Subcutaneous abdominal adipose tissue (tissue), 5 donors: ENCODE results near the gene ZFHX3.

Source experiments
- H3K27ac ChIP-seq: one replicate; pipeline ENCODE4 v1.7.0; 2013; ENCODE audit warnings: low read depth, mild to moderate bottlenecking, inconsistent platforms, low read length, moderate library complexity
- H3K27me3 ChIP-seq, 5 donors: one replicate each; pipeline ENCODE4 v1.7.0; 2013; ENCODE audit warnings: low read length in 5 of 5, inconsistent platforms in 1 of 5; ENCODE audit not compliant: control insufficient read depth in 5 of 5, insufficient read depth in 4 of 5
- H3K36me3 ChIP-seq, 5 donors: one replicate each; pipeline ENCODE4 v1.7.0; 2013; ENCODE audit warnings: low read length in 5 of 5; ENCODE audit not compliant: control insufficient read depth in 5 of 5, insufficient read depth in 5 of 5
- H3K4me1 ChIP-seq, 5 donors: one replicate each; pipeline ENCODE4 v1.7.0; 2013; ENCODE audit warnings: low read length in 5 of 5, mild to moderate bottlenecking in 3 of 5, moderate library complexity in 1 of 5; ENCODE audit not compliant: control insufficient read depth in 5 of 5, insufficient read depth in 5 of 5
- H3K4me3 ChIP-seq, 5 donors: one replicate each; pipeline ENCODE4 v1.7.0; 2013; ENCODE audit warnings: low read length in 5 of 5, low read depth in 1 of 5
- H3K9ac ChIP-seq, 5 donors: one replicate each; pipeline ENCODE4 v1.7.0; 2013; ENCODE audit warnings: low read length in 5 of 5, mild to moderate bottlenecking in 4 of 5, moderate library complexity in 3 of 5
- H3K9me3 ChIP-seq, 5 donors: one replicate each; pipeline ENCODE4 v1.7.0; 2013; ENCODE audit warnings: low read length in 5 of 5; ENCODE audit not compliant: control insufficient read depth in 5 of 5
- donor health status: healthy.
- donor health status: healthy.
- donor health status: healthy.
- donor health status: healthy.
- donor health status: healthy.

ZFHX3 gene

DNA sequence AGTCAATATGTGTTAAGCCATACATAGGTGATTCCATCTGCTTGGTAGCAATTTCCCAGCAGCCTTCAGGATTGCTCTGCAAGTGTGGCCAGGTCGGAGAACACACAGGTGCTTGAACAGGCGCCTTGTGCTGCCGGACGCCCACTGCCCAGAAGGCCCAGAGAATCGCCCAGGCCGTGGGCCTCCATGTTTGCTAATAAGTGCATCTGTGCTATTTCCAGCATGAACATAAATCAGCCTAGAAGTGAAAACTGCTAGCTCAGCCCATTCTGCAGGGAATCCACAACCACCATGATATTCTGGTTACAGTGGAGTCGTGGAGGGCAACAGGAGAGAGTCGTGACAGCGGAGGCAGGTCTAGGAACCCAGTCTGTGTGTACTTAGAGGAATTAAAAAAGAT is 78.1 kb downstream of the ZFHX3 start:
- H3K27ac ChIP-seq: no peak overlapping the region

DNA sequence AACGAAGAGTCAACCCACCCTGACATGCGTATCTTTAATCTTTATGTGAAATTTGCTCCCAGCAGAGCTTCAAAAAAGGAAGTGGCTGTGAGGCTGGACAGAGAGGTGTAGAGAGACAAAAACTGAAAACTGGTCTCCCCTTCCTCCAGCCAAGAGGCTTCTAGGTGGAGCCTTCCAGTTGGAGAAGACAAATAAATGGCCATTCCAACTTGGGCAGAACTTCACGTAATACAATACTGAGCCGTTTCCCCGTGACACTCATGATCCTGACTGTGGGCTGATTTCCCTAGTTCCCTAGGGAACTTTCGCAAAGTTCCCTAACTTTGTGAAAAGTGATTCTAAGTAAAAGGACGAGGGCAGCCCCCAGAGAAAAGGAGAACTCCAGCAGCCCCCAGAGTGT is 78.8 kb downstream of the ZFHX3 start:
- Histone ChIP-seq H3K36me3 (no peaks in the 10 kb centered on the region), H3K9me3 (no peaks in the 10 kb centered on the region), H3K9ac (no peak overlapping the region), H3K4me3 (no peak overlapping the region), H3K27me3 (peaks cover 0 to 1% (median 0%) of the 10 kb centered on the region in 5 donors), H3K4me1 (peaks cover 0 to 21% (median 13%) of the 10 kb centered on the region in 5 donors), H3K27ac (no peak overlapping the region)

More for the DNA sequence above, 78.1 kb downstream of the ZFHX3 start:
- Histone ChIP-seq H3K36me3 (no peaks in the 10 kb centered on the region), H3K27me3 (peaks cover 0 to 2% (median 0%) of the 10 kb centered on the region in 5 donors), H3K4me1 (peaks cover 0 to 21% (median 13%) of the 10 kb centered on the region in 5 donors), H3K9ac (no peak overlapping the region), H3K9me3 (no peaks in the 10 kb centered on the region), H3K4me3 (no peak overlapping the region)

DNA sequence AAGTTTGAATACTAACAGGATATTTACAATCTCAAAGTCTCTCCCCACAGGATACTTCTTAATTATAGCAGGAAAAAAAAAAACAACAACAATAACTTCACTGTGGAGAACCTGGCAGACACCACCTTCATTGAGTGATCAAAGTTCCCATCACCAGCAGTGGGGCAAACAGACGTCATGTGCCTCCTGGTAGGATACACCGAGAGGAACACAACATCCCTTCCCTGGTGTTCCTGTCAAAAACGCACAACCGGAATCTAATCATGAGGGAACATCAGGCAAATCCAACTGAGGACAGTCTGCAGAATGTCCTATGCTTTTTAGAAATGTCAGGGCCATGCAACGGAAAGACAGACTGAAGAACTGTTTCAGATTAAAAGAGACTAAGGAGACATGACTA is 80.0 kb downstream of the ZFHX3 start:
- Histone ChIP-seq H3K36me3 (no peaks in the 10 kb centered on the region), H3K4me3 (no peak overlapping the region), H3K4me1 (peaks cover 0 to 31% (median 13%) of the 10 kb centered on the region in 5 donors), H3K27ac (no peak overlapping the region), H3K27me3 (no peaks in the 10 kb centered on the region), H3K9ac (no peak overlapping the region), H3K9me3 (no peaks in the 10 kb centered on the region)

DNA sequence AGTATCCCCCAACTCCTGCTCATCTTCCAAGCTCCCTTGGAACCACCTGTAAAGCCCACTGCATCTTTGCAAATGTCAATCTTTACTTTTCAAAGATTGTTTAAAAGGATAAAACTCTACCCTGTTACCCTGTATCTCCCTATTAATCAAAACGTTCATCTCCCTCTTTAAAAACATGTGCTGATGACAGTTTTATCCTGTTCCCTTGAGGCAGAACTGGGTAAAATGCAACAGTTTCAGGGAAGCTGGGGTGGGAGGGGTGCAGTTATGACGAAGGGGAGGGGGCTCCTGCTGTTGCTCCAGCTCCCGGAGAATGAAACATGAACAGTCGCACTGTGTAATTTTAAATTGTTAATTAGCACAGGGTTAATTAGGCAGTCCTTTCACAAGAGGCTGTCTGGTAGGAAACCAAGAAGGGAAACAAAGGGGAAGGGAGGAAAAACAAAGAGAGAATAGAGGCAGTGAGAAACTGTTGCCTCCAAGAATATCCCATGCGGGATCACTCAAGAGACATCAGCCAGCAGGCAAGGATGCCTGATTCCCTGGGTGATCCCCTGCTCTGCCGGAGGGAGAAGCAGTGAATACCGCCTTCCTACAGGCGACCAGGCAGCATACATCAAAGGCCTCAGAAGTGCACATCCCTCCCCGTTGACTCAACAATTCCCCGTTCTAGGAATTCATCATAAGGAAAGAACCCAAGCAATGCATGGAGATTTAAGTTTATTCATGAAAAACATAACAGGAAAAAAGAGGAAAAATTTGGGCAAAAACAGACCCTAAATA is 84.2 kb downstream of the ZFHX3 start:
- peaks cover 0 to 22% (median 4%) of the 10 kb centered on the region in 5 donors for H3K4me1 ChIP-seq
- H3K4me3 ChIP-seq: no peak overlapping the region
- no peaks in the 10 kb centered on the region for H3K27me3 ChIP-seq
- no peak overlapping the region for H3K9ac ChIP-seq
- H3K9me3 ChIP-seq: no peaks in the 10 kb centered on the region
- H3K27ac ChIP-seq: no peak overlapping the region
- H3K36me3 ChIP-seq: peaks cover 0 to 15% (median 9%) of the 10 kb centered on the region in 5 donors

DNA sequence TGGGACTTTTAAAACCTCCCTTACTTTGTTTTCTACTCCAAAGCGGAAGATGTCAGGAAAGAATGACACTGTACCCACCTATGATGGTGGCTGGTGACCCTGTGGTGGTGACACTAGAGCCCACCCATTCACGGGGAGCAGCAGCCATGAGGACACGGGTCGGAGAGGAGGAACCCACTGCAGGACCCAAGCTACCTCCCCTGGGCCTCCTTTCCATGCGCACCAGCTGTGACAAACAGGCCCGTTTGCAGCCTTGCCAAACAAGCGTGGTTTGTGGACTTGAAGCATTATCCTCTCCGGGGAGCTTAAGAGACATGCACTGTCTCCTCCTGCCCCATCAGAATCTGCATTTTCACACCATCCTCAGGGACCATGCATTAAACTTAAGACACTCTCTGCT is 85.6 kb downstream of the ZFHX3 start:
- H3K9me3 ChIP-seq: no peaks in the 10 kb centered on the region
- no peak overlapping the region for H3K9ac ChIP-seq
- peaks cover 0 to 14% (median 4%) of the 10 kb centered on the region in 5 donors for H3K4me1 ChIP-seq
- H3K27me3 ChIP-seq: no peaks in the 10 kb centered on the region
- no peak overlapping the region for H3K27ac ChIP-seq
- peaks cover 0 to 28% (median 21%) of the 10 kb centered on the region in 5 donors for H3K36me3 ChIP-seq
- H3K4me3 ChIP-seq: no peak overlapping the region

DNA sequence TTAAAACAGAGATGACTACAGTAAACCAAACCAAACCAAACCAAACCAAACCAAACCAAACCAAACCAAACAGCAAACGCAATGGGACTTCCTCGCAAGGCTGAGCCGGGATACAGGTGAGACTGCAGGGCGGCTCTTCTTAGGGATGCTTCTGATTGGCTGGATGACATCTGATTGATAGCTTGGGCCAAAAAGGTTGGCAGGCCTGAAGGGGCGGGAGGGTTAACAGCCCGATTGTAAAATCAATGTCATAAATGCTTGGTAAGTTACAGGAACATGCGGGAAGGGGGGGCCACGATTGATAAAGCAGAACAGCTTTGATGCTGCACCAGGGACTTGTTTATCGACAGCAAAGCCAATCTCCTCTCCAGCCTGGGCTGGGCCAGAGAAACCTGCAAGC is 86.1 kb downstream of the ZFHX3 start:
- no peaks in the 10 kb centered on the region for H3K27me3 ChIP-seq
- no peak overlapping the region for H3K27ac ChIP-seq
- no peak overlapping the region for H3K4me3 ChIP-seq

DNA sequence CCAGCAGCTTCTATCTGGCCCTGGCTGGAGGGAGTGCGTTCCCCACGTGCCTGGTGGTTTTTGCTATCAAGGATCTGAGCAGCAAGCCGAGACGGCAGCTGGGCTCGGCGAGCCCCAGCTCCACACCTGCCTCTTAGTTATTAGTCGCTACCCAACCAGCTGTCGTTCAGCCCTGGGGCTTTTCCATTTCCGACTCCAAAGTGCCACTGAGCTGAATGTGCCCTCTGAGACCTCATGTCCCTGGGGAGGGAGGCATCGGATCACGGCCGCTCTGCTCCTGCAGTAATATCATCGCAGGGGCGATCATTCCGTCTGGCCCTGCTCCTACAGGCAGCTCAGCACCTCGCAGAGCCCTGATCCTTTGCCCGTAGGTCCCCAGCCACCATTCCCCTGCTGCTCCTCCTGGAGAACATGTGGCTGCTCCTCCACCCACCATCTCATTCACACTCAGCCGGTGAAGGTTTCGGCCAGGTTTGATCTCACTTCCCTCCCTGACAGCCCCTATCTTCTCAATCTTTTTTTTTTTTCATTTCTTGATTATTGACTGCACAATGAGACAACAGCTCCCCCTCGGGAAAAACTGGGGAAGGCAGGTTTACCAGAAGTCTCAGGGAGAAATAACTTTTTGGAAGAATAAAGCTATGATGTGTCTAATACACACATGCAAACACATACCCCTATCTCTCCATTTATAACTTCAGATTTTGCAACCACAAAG is 86.7 kb downstream of the ZFHX3 start:
- Histone ChIP-seq H3K36me3 (peaks cover 0 to 35% (median 24%) of the 10 kb centered on the region in 5 donors), H3K4me1 (peaks cover 0 to 14% (median 4%) of the 10 kb centered on the region in 5 donors), H3K9ac (no peak overlapping the region), H3K9me3 (no peaks in the 10 kb centered on the region), H3K4me3 (no peak overlapping the region), H3K27ac (no peak overlapping the region), H3K27me3 (no peaks in the 10 kb centered on the region)

More for the DNA sequence above, 86.1 kb downstream of the ZFHX3 start:
- H3K9me3 ChIP-seq: no peaks in the 10 kb centered on the region
- peaks cover 0 to 32% (median 24%) of the 10 kb centered on the region in 5 donors for H3K36me3 ChIP-seq
- H3K4me1 ChIP-seq: peaks cover 0 to 14% (median 4%) of the 10 kb centered on the region in 5 donors
- H3K9ac ChIP-seq: no peak overlapping the region

DNA sequence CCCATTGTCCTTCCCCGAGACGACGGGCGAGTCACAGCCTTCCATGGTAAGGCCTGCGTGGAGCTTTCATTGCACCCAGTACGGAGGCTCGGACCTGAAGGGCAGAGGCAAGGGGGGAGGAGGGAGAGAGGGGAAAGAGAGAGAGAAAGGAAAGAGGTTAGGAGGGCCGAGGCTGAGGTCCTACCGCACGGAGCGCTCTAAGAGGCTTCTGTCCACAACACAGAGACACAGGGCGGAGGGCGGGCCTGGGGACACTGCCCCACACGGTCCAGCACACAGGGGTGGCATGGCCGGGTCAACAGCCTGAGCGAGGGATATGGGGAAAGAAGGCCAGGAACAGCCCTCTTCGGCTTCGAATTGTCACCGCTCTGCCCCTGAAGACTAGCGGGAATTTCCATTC is 87.8 kb downstream of the ZFHX3 start:
- Histone ChIP-seq H3K9ac (no peak overlapping the region), H3K27me3 (no peaks in the 10 kb centered on the region), H3K9me3 (no peaks in the 10 kb centered on the region), H3K27ac (no peak overlapping the region), H3K4me1 (peaks cover 0 to 14% (median 4%) of the 10 kb centered on the region in 5 donors), H3K36me3 (peaks cover 0 to 42% (median 24%) of the 10 kb centered on the region in 5 donors), H3K4me3 (no peak overlapping the region)

DNA sequence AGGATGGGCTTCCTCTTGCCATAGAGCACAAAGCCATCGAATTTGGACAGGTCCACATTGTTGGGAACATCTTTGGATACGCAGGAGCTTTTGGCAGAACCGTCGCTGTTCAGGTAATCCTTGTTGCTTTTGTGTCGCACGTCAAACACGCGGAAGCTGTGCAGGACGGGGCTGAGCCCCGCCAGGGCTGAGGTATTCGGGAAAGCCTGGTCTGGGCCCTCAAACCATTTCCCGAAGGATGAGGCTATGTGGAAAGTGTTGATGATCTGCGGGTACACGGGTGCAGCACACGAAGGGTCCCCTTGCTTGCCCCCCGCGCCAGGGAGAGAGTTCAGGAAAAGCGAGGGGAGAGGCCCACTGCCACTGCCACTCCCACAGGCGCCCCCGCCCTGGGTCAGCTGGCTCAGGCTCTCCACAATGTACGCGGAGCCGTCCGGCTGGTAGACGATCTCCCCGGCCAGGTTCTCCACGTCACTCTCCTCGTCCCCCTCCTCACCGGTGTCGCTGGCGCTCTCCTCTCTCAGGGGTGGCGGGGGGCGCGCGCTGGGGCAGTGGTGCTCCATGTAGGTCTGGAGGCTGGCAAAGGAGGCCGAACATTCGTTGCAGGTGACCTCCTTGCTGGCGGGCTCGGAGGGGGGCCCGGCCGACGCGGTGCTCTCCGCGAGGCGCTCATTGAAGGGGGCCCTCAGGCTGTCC is 88.5 kb downstream of the ZFHX3 start:
- H3K4me3 ChIP-seq: no peak overlapping the region
- H3K9ac ChIP-seq: no peak overlapping the region
- H3K4me1 ChIP-seq: peaks cover 0 to 14% (median 4%) of the 10 kb centered on the region in 5 donors
- H3K9me3 ChIP-seq: no peaks in the 10 kb centered on the region
- peaks cover 0 to 42% (median 24%) of the 10 kb centered on the region in 5 donors for H3K36me3 ChIP-seq
- H3K27me3 ChIP-seq: no peaks in the 10 kb centered on the region
- no peak overlapping the region for H3K27ac ChIP-seq
